HEK293 (cell line): ENCODE measurements around the gene SPATA31E1.

Experiments used
- CTCF ChIA-PET: fragments of 350-600 bp; formaldehyde crosslinking; extraction: SDS; loops from one replicate; lab custom pipeline; 2021; ENCODE audit warnings: antibody characterized with exemption; lab: Yijun Ruan, JAX
- POLR2A ChIA-PET: fragments of 300-600 bp; formaldehyde crosslinking; extraction: SDS; loops from one replicate; lab custom pipeline; 2020; ENCODE audit warnings: antibody characterized with exemption, inconsistent platforms; lab: Yijun Ruan, JAX
- H3K27ac ChIP-seq: fragments of 200-500 bp; sonication (Bioruptor generic); 2 replicates; pipeline ENCODE4 v1.5.1; 2014; ENCODE audit warnings: low read depth, low read length, control low read depth, inconsistent platforms; ENCODE audit errors: extremely low read depth
- H3K36me3 ChIP-seq, 2 experiments: fragments of 200-500 bp in 1 of 2; sonication (Bioruptor generic) in 1 of 2; 1 replicate in 1 of 2; 2 replicates in 1 of 2; pipeline ENCODE4 v1.5.1; 2014 to 2017; ENCODE audit warnings: inconsistent platforms in 2 of 2, low read length in 2 of 2; ENCODE audit not compliant: control insufficient read depth in 2 of 2, insufficient read depth in 1 of 2
- H3K4me1 ChIP-seq: fragments of 200-500 bp; sonication (Bioruptor generic); 2 replicates; pipeline ENCODE4 v1.5.1; 2014; ENCODE audit warnings: mild to moderate bottlenecking, low read length, inconsistent platforms; ENCODE audit not compliant: control insufficient read depth, insufficient read depth
- H3K4me3 ChIP-seq: 2 replicates; pipeline ENCODE4 v1.5.1; 2011; ENCODE audit warnings: low read depth, mild to moderate bottlenecking, control low read depth, low read length, moderate library complexity
- H3K9me3 ChIP-seq: fragments of 200-500 bp; sonication (Bioruptor generic); 2 replicates; pipeline ENCODE4 v1.5.1; 2014; ENCODE audit warnings: low read depth, low read length, inconsistent platforms; ENCODE audit not compliant: control insufficient read depth, insufficient read depth
- FEZF1 ChIP-seq: fragments of 450-650 bp; formaldehyde crosslinking; IDR thresholded peaks from 2 replicates; pipeline ENCODE4 v1.5.1; 2016; ENCODE audit warnings: missing biosample characterization, missing genetic modification characterization
- GFI1B ChIP-seq: fragments of 450-650 bp; formaldehyde crosslinking; IDR thresholded peaks from 2 replicates; pipeline ENCODE4 v1.5.1; 2016; ENCODE audit warnings: missing biosample characterization, missing genetic modification characterization
- IKZF3 ChIP-seq: fragments of 450-650 bp; IDR thresholded peaks from 2 replicates; pipeline ENCODE4 v1.5.0; 2018; ENCODE audit warnings: missing biosample characterization, mild to moderate bottlenecking, missing genetic modification characterization, moderate library complexity
- KLF1 ChIP-seq: fragments of 450-650 bp; formaldehyde crosslinking; IDR thresholded peaks from 2 replicates; pipeline ENCODE4 v1.5.1; 2016; ENCODE audit warnings: missing biosample characterization, missing genetic modification characterization
- OSR2 ChIP-seq: fragments of 450-650 bp; formaldehyde crosslinking; IDR thresholded peaks from 2 replicates; pipeline ENCODE4 v1.5.1; 2016; ENCODE audit warnings: missing biosample characterization, missing genetic modification characterization
- PRDM6 ChIP-seq: fragments of 450-650 bp; formaldehyde crosslinking; IDR thresholded peaks from 2 replicates; pipeline ENCODE4 v1.5.1; 2017; ENCODE audit warnings: missing biosample characterization, missing genetic modification characterization
- SCRT2 ChIP-seq: fragments of 450-650 bp; formaldehyde crosslinking; IDR thresholded peaks from 2 replicates; pipeline ENCODE4 v1.5.1; 2016; ENCODE audit warnings: missing biosample characterization, missing genetic modification characterization
- ZBTB11 ChIP-seq: fragments of 450-650 bp; formaldehyde crosslinking; conservative IDR thresholded peaks from 2 replicates; pipeline ENCODE4 v1.5.1; 2016; ENCODE audit warnings: low read depth, missing biosample characterization, missing genetic modification characterization
- ZFHX2 ChIP-seq: fragments of 450-650 bp; formaldehyde crosslinking; conservative IDR thresholded peaks from 2 replicates; pipeline ENCODE4 v1.5.1; 2016; ENCODE audit warnings: missing biosample characterization, missing genetic modification characterization
- ZFP41 ChIP-seq: fragments of 450-650 bp; formaldehyde crosslinking; IDR thresholded peaks from 2 replicates; pipeline ENCODE4 v1.5.1; 2016; ENCODE audit warnings: missing biosample characterization, missing genetic modification characterization, borderline replicate concordance
- ZNF133 ChIP-seq: fragments of 450-650 bp; formaldehyde crosslinking; IDR thresholded peaks from 2 replicates; pipeline ENCODE4 v1.5.1; 2016; ENCODE audit warnings: missing biosample characterization, missing genetic modification characterization
- ZNF155 ChIP-seq: fragments of 450-650 bp; formaldehyde crosslinking; IDR thresholded peaks from 2 replicates; pipeline ENCODE4 v1.5.1; 2016; ENCODE audit warnings: missing biosample characterization, missing genetic modification characterization
- ZNF211 ChIP-seq: fragments of 450-650 bp; formaldehyde crosslinking; IDR thresholded peaks from 2 replicates; pipeline ENCODE4 v1.5.1; 2016; ENCODE audit warnings: low read depth, missing biosample characterization, missing genetic modification characterization
- ZNF24 ChIP-seq: fragments of 450-650 bp; formaldehyde crosslinking; IDR thresholded peaks from 2 replicates; pipeline ENCODE4 v1.5.1; 2016; ENCODE audit warnings: missing biosample characterization, missing genetic modification characterization
- ZNF248 ChIP-seq: fragments of 450-650 bp; formaldehyde crosslinking; IDR thresholded peaks from 2 replicates; pipeline ENCODE4 v1.5.1; 2017; ENCODE audit warnings: missing biosample characterization, missing genetic modification characterization
- ZNF366 ChIP-seq: fragments of 450-650 bp; formaldehyde crosslinking; conservative IDR thresholded peaks from 2 replicates; pipeline ENCODE4 v1.5.1; 2016; ENCODE audit warnings: missing biosample characterization, missing genetic modification characterization
- ZNF544 ChIP-seq: fragments of 450-650 bp; formaldehyde crosslinking; IDR thresholded peaks from 2 replicates; pipeline ENCODE4 v1.5.0; 2017; ENCODE audit warnings: missing biosample characterization, missing genetic modification characterization
- ZNF549 ChIP-seq: fragments of 450-650 bp; IDR thresholded peaks from 2 replicates; pipeline ENCODE4 v1.5.1; 2018; ENCODE audit warnings: missing biosample characterization, missing genetic modification characterization, mild to moderate bottlenecking, inconsistent platforms, moderate library complexity
- ZNF560 ChIP-seq: fragments of 450-650 bp; formaldehyde crosslinking; IDR thresholded peaks from 2 replicates; pipeline ENCODE4 v1.5.1; 2017; ENCODE audit warnings: missing biosample characterization, missing genetic modification characterization, borderline replicate concordance
- ZNF561 ChIP-seq: fragments of 450-650 bp; IDR thresholded peaks from 2 replicates; pipeline ENCODE4 v1.5.1; 2018; ENCODE audit warnings: missing biosample characterization, missing genetic modification characterization, borderline replicate concordance
- ZNF571 ChIP-seq: fragments of 450-650 bp; formaldehyde crosslinking; IDR thresholded peaks from 2 replicates; pipeline ENCODE4 v1.5.0; 2017; ENCODE audit warnings: missing biosample characterization, missing genetic modification characterization
- ZNF610 ChIP-seq: fragments of 450-650 bp; formaldehyde crosslinking; IDR thresholded peaks from 2 replicates; pipeline ENCODE4 v1.5.1; 2016; ENCODE audit warnings: missing biosample characterization, missing genetic modification characterization, borderline replicate concordance
- ZNF658 ChIP-seq: fragments of 450-650 bp; formaldehyde crosslinking; IDR thresholded peaks from 2 replicates; pipeline ENCODE4; 2016; ENCODE audit warnings: missing biosample characterization, missing genetic modification characterization
- ZNF664 ChIP-seq: fragments of 450-650 bp; formaldehyde crosslinking; IDR thresholded peaks from 2 replicates; pipeline ENCODE4 v1.5.1; 2016; ENCODE audit warnings: missing biosample characterization, missing genetic modification characterization
- ZNF768 ChIP-seq: fragments of 450-650 bp; formaldehyde crosslinking; IDR thresholded peaks from 2 replicates; pipeline ENCODE4 v1.5.1; 2018; ENCODE audit warnings: missing biosample characterization, mild to moderate bottlenecking, missing genetic modification characterization
- ZNF777 ChIP-seq: fragments of 450-650 bp; formaldehyde crosslinking; IDR thresholded peaks from 2 replicates; pipeline ENCODE4 v1.5.1; 2017; ENCODE audit warnings: missing biosample characterization, missing genetic modification characterization, borderline replicate concordance
- ZNF792 ChIP-seq: fragments of 450-650 bp; formaldehyde crosslinking; IDR thresholded peaks from 2 replicates; pipeline ENCODE4 v1.5.1; 2016; ENCODE audit warnings: missing biosample characterization, missing genetic modification characterization
- TF ChIP-seq, protein P1 (sequence below): fragments of 450-650 bp; formaldehyde crosslinking; conservative IDR thresholded peaks from 2 replicates; pipeline ENCODE4 v1.5.1; 2016; ENCODE audit warnings: low read depth, missing biosample characterization, missing genetic modification characterization

SPATA31E1 gene

DNA sequence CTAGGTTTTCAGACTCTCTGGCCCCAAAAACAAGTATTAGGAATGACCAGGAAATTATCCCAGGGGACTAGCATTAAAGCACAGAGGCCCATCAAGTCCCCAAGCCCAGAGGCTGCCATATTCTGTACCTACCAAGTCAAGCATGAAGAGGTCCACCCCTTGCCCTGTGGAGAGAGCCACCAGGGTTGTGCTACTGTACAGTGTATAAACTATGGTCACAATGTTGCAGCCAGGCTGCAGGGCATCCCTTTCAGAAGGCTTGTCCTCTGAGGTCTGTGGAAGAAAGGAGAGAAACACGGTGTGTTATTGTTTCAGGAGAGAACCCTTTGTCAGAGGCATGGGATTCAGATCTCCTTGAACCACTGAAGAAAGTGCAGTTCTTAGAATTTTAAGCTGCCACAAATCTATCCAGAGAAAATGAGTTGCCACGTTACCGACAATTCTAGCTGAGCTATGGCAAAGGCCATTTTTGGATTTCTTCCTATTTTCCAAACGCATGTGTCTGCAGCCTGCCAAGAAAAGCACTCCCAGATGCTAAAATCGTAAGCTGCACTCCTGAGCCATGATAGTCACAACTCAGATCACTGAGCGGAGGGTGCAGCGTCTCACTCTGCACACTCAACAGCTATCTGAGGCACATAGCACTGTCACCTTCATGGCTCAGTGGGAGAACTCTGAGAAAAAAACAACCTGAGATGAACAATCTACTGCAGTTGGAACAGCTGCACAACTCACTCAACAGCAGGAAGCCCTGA, 45.5 kb upstream of the SPATA31E1 start:
- ChIA-PET POLR2A (no interaction called here), CTCF (no interaction called here)
- Histone ChIP-seq H3K27ac (no peak overlapping the region), H3K4me3 (no peak overlapping the region), H3K36me3 (no peaks in the 10 kb centered on the region), H3K9me3 (no peaks in the 10 kb centered on the region), H3K4me1 (no peaks in the 10 kb centered on the region)
- TF ChIP-seq ZNF664 (tag by site-specific recombination) (no peak), ZNF549 (tag by site-specific recombination) (no peak), ZNF768 (tag by site-specific recombination) (no peak), ZBTB11 (tag by site-specific recombination) (no peak), ZNF792 (tag by site-specific recombination) (no peak), ZNF544 (tag by site-specific recombination) (no peak), ZNF777 (tag by site-specific recombination) (no peak), ZNF366 (no peak), ZNF248 (tag by site-specific recombination) (no peak), KLF1 (tag by site-specific recombination) (no peak), FEZF1 (tag by site-specific recombination) (no peak), ZNF561 (no peak), ZNF24 (no peak), ZNF133 (tag by site-specific recombination) (no peak), ZNF560 (tag by site-specific recombination) (no peak), IKZF3 (tag by site-specific recombination) (no peak), SCRT2 (no peak), ZNF571 (tag by site-specific recombination) (no peak), ZNF211 (tag by site-specific recombination) (no peak), ZNF658 (tag by site-specific recombination) (no peak)
- TF ChIP-seq, all 188 proteins: peak for 0

GRCh38 chr9:87840134-87840533, 42.5 kb upstream of the SPATA31E1 start:
- Histone ChIP-seq H3K27ac (no peak overlapping the region), H3K4me3 (no peak overlapping the region), H3K4me1 (no peaks in the 10 kb centered on the region), H3K36me3 (no peaks in the 10 kb centered on the region), H3K9me3 (no peaks in the 10 kb centered on the region)
- CTCF ChIA-PET = interaction anchor here (0.6 kb wide), 1 partner anchor 1680 kb away, joined by 3 read pairs; no protein-coding TSS in a partner anchor
- POLR2A ChIA-PET = no interaction called here
- TF ChIP-seq ZFHX2 (tag by site-specific recombination) = no peak
- TF ChIP-seq ZNF610 (tag by site-specific recombination) = no peak
- TF ChIP-seq ZNF155 (tag by site-specific recombination) = no peak
- no peak for TF ChIP-seq OSR2 (tag by site-specific recombination)
- TF ChIP-seq GFI1B = no peak
- no peak for TF ChIP-seq ZFP41 (tag by site-specific recombination)
- no peak for TF ChIP-seq PRDM6 (tag by site-specific recombination)
- TF ChIP-seq, protein P1, sequence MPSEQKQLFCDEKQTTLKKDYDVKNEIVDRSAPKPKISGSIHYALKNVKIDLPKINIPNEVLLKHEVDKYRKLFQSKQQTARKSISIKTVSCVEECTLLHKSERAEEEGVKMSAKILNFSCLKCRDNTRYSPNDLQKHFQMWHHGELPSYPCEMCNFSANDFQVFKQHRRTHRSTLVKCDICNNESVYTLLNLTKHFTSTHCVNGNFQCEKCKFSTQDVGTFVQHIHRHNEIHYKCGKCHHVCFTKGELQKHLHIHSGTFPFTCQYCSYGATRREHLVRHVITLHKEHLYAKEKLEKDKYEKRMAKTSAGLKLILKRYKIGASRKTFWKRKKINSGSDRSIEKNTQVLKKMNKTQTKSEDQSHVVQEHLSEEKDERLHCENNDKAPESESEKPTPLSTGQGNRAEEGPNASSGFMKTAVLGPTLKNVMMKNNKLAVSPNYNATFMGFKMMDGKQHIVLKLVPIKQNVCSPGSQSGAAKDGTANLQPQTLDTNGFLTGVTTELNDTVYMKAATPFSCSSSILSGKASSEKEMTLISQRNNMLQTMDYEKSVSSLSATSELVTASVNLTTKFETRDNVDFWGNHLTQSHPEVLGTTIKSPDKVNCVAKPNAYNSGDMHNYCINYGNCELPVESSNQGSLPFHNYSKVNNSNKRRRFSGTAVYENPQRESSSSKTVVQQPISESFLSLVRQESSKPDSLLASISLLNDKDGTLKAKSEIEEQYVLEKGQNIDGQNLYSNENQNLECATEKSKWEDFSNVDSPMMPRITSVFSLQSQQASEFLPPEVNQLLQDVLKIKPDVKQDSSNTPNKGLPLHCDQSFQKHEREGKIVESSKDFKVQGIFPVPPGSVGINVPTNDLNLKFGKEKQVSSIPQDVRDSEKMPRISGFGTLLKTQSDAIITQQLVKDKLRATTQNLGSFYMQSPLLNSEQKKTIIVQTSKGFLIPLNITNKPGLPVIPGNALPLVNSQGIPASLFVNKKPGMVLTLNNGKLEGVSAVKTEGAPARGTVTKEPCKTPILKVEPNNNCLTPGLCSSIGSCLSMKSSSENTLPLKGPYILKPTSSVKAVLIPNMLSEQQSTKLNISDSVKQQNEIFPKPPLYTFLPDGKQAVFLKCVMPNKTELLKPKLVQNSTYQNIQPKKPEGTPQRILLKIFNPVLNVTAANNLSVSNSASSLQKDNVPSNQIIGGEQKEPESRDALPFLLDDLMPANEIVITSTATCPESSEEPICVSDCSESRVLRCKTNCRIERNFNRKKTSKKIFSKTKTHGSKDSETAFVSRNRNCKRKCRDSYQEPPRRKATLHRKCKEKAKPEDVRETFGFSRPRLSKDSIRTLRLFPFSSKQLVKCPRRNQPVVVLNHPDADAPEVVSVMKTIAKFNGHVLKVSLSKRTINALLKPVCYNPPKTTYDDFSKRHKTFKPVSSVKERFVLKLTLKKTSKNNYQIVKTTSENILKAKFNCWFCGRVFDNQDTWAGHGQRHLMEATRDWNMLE (tag by site-specific recombination) = no peak
